Fibroblast of pulmonary artery (primary cell): Measurements from ENCODE around the gene KCNJ5.

Source experiments
- DNase-seq: peaks from one replicate; pipeline ENCODE4 v3.0.0-alpha.2; 2010; ENCODE audit warnings: low read depth
- H3K4me3 ChIP-seq: replicated peaks from 2 replicates; pipeline ENCODE4 v1.5.1; 2011; ENCODE audit warnings: low read depth, mild to moderate bottlenecking, control low read depth, low read length, moderate library complexity
- TF ChIP-seq, protein P1 (sequence below): IDR thresholded peaks from 2 replicates; pipeline ENCODE4 v1.5.1; 2011; ENCODE audit warnings: mild to moderate bottlenecking, control low read depth, low read length, inconsistent platforms; ENCODE audit errors: missing control alignments

KCNJ5 gene

DNA sequence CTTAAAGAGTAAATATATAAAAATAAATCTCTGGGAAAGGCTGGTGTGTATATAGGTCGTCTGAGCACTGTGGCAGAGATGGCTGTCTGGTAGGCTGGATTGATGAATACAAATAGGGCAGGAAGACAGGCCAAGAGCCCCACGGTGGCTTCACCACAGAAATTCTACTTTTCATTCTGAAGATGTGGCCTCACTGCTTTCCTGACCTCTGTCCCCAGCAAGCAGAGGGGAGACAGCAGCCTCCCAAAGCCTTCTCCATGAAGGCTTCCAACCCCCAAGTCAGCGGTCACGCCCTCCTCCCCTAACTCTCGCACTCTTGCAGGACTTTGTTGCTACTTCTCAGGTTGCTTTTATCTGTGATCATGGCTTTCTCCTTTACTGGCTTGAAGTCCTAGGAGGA lies 13.4 kb upstream of the KCNJ5 start:
- no peak for DNase-seq
- TF ChIP-seq, protein P1, sequence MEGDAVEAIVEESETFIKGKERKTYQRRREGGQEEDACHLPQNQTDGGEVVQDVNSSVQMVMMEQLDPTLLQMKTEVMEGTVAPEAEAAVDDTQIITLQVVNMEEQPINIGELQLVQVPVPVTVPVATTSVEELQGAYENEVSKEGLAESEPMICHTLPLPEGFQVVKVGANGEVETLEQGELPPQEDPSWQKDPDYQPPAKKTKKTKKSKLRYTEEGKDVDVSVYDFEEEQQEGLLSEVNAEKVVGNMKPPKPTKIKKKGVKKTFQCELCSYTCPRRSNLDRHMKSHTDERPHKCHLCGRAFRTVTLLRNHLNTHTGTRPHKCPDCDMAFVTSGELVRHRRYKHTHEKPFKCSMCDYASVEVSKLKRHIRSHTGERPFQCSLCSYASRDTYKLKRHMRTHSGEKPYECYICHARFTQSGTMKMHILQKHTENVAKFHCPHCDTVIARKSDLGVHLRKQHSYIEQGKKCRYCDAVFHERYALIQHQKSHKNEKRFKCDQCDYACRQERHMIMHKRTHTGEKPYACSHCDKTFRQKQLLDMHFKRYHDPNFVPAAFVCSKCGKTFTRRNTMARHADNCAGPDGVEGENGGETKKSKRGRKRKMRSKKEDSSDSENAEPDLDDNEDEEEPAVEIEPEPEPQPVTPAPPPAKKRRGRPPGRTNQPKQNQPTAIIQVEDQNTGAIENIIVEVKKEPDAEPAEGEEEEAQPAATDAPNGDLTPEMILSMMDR: no peak
- H3K4me3 ChIP-seq: no peak overlapping the region

GRCh38 chr11:128878455-128878854 lies 12.7 kb upstream of the KCNJ5 start:
- no peak overlapping the region for H3K4me3 ChIP-seq
- DNase-seq: no peak
- TF ChIP-seq, protein P1: no peak

DNA sequence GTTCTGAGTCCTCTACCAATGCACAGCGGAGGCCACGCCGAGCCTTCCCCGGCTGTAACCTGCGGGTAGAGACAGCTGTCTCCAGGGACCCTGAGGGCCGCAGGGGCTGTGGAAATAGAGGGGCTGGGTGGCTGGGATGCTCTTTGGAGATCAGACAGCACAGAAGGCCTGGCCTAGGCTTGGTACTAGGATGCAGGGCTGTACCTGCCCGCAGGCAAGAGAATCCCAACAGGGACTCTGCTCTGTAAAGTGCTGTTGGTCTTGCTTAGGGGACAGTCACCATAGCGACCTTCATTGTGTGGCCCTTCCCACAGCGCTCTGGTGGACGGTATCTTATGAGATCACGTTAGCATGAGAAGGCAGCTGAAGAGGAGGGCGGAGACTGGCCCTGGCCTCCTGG lies 11.3 kb upstream of the KCNJ5 start:
- DNase-seq: no peak
- no peak overlapping the region for H3K4me3 ChIP-seq
- TF ChIP-seq, protein P1: no peak

GRCh38 chr11:128881221-128881620 lies 9.9 kb upstream of the KCNJ5 start:
- no peak for DNase-seq
- TF ChIP-seq, protein P1: no peak

GRCh38 chr11:128882451-128882850 lies 8.7 kb upstream of the KCNJ5 start:
- TF ChIP-seq, protein P1: no peak
- H3K4me3 ChIP-seq: no peak overlapping the region
- no peak for DNase-seq

More at GRCh38 chr11:128881221-128881620, 9.9 kb upstream of the KCNJ5 start:
- H3K4me3 ChIP-seq: no peak overlapping the region

DNA sequence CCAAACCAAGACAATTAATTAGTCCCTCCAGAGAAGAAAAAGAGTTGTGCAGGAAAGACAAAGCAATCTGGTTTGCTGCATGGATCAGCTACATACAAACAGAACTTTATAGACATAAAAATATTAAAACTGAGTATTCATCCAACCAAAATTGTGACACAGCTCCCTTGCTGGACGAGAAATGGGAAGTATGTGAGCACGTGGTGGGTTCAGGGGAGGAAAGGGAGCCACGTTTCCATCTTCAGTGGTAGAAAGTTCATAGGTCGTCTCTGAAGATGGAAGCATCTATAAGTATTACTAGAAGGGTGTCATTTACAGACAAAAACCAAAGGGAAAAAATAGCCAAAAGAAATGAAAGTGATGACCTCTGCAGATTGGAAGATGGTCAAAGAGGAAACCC lies 7.1 kb upstream of the KCNJ5 start:
- no peak for DNase-seq
- H3K4me3 ChIP-seq: no peak overlapping the region
- TF ChIP-seq, protein P1: no peak

DNA sequence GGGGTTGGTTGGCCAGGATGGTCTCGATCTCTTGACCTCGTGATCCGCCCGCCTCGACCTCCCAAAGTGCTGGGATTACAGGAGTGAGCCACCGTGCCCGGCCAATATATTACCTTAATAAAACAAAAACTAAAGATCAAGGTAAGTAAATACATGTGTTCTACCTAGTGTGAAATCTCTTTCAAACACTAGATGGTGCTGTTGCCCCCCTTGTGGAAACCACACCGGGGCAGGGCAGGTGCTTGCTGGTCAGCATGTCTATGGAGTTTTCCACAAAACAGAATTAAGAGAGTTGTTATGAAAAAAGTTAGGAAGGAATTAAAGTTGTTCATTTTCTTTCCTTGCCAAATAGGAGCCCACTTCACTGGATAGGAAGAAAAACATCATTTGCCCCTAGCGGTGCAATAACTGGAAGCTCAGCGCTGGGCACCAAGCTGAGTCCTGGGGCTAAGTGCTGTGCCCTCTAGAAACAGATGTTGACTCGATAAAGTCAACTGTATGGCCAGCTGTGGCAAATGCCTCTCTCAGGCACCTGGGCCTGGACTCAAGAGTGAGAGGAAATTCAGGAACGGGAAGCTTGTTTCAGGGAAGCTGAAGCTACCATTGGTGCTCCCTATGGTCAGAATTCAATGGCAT lies 6.3 kb upstream of the KCNJ5 start:
- TF ChIP-seq, protein P1: peak; percentile 74
- H3K4me3 ChIP-seq: no peak overlapping the region
- peak; percentile 79 for DNase-seq
